Suppressor macrophage (primary cell): ENCODE measurements around the gene OTULINL.
"Not testable (repeated sequence)": the region's sequence is repeated elsewhere in the genome, so short reads cannot be mapped to it uniquely, and the experiment has no call there.

ENCODE experiments used
- DNase-seq, 4 experiments: peaks; one replicate each; pipeline ENCODE4 v3.0.0-alpha.2; 2020 to 2022
- total RNA-seq, 17 experiments: gene quantifications; one replicate each; lab custom pipeline; 2026; ENCODE audit warnings: mixed read lengths in 6 of 17, inconsistent platforms in 3 of 17; lab: John Stamatoyannopoulos, UW

The OTULINL gene
- total RNA-seq: 4.8 to 107 (median 47.9) reads per million in 17 experiments

GRCh38 chr5:14581106-14581890, at the start of gene OTULINL:
TSS of gene OTULINL (plus strand) at chr5:14581792. CDS start at chr5:14581895, 103 bp downstream.
- peak; percentile 89 to 96 (median 93) for DNase-seq

- no peak for DNase-seq
Measured at GRCh38 chr5:14532180-14532579, 49.4 kb upstream of the OTULINL start.

GRCh38 chr5:14534773-14535172, 46.8 kb upstream of the OTULINL start:
- peak in 2 of 4 experiments; percentile 11 to 41 for DNase-seq

GRCh38 chr5:14545308-14545707, 36.3 kb upstream of the OTULINL start:
- DNase-seq: peak; percentile 75 to 94 (median 87)

- peak in 3 of 4 experiments; percentile 32 to 50 (median 40) for DNase-seq
Measured at GRCh38 chr5:14545862-14546261, 35.7 kb upstream of the OTULINL start.

- peak in 1 of 4 experiments; percentile 36 for DNase-seq
Measured at GRCh38 chr5:14547666-14548065, 33.9 kb upstream of the OTULINL start.

GRCh38 chr5:14551211-14551610, 30.4 kb upstream of the OTULINL start:
- no peak for DNase-seq

- DNase-seq: peak; percentile 72 to 90 (median 81)
Measured at GRCh38 chr5:14552017-14552416, 29.6 kb upstream of the OTULINL start.

- DNase-seq: not testable (repeated sequence)
Measured at GRCh38 chr5:14554288-14554687, 27.3 kb upstream of the OTULINL start.

GRCh38 chr5:14556015-14556414, 25.6 kb upstream of the OTULINL start:
- no peak for DNase-seq

GRCh38 chr5:14557203-14557770, 24.3 kb upstream of the OTULINL start:
- DNase-seq: peak; percentile 30 to 65 (median 42)

- DNase-seq: no peak
Measured at GRCh38 chr5:14557791-14558415, 23.7 kb upstream of the OTULINL start.

GRCh38 chr5:14560091-14560595, 21.4 kb upstream of the OTULINL start:
- DNase-seq: peak in 2 of 4 experiments; percentile 27 to 45

GRCh38 chr5:14561741-14562140, 19.9 kb upstream of the OTULINL start:
- DNase-seq: no peak

- DNase-seq: no peak
Measured at GRCh38 chr5:14568333-14568732, 13.3 kb upstream of the OTULINL start.

GRCh38 chr5:14569948-14570691, 11.5 kb upstream of the OTULINL start:
- DNase-seq: peak in 2 of 4 experiments; percentile 23 to 27

- DNase-seq: no peak
Measured at GRCh38 chr5:14571901-14572300, 9.7 kb upstream of the OTULINL start.

GRCh38 chr5:14572385-14572784, 9.2 kb upstream of the OTULINL start:
- DNase-seq: peak in 3 of 4 experiments; percentile 34 to 68 (median 53)

GRCh38 chr5:14572836-14573235, 8.8 kb upstream of the OTULINL start:
- peak in 3 of 4 experiments; percentile 16 to 42 (median 33) for DNase-seq

GRCh38 chr5:14574096-14574495, 7.5 kb upstream of the OTULINL start:
- DNase-seq: peak; percentile 30 to 74 (median 56)

- DNase-seq: peak; percentile 88 to 96 (median 92)
Measured at GRCh38 chr5:14574891-14575508, 6.6 kb upstream of the OTULINL start.

GRCh38 chr5:14576206-14576605, 5.4 kb upstream of the OTULINL start:
- no peak for DNase-seq
